ENCODE measurements around the gene TBCCD1. TPM values are rescaled to one million over a fixed set of nuclear protein-coding genes. Genes with fewer than 3 reads are reported as not detected.

TBCCD1 gene
- total and polyA plus RNA-seq, 2 experiments from 2014 or later = 5.8 to 16.7 TPM

DNA sequence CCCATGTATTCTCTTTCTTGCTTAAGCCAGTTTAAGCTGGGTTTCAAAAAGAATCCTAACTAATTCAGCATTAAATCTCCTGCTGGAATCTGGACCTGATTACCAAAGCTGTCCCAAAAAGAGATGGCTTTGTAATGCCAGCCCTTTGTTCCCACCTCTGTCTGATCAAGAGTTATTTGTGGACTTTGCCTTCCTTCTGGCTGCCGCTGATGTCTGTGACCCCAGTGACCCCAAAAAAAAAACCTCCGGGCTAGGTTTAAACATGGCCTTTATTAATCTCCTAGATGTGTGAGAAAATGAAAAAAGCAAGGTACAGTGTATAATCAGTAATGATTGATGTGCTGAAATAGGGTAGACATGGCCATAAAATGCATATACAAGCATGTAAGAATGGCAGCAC is 43.7 kb downstream of the TBCCD1 start:
- Histone ChIP-seq H4K20me1 (replicated peaks; ENCODE audit: insufficient read depth) (no peaks in the 10 kb centered on the region), H3K27ac (ENCODE audit: low read depth) (no peak overlapping the region), H3K79me2 (replicated peaks; ENCODE audit: insufficient read depth) (no peaks in the 10 kb centered on the region), H3K27me3 (ENCODE audit: insufficient read depth) (no peaks in the 10 kb centered on the region), H3K9me2 (ENCODE audit: insufficient read depth) (no peaks in the 10 kb centered on the region), H3K4me2 (no peak overlapping the region), H2AFZ (peak overlapping the region; percentile 32; the same call in 1 of the 2 replicates), H3K36me3 (ENCODE audit: insufficient read depth) (no peaks in the 10 kb centered on the region), H3K4me1 (ENCODE audit: insufficient read depth) (peaks cover 10% of the 10 kb centered on the region; the same call in 1 of the 2 replicates), H3F3A (replicated peaks; ENCODE audit: low read depth) (no peaks in the 10 kb centered on the region), H3K4me3 (no peak overlapping the region)
- no peak for TF ChIP-seq ZNF331 (CRISPR knock-in tag; IDR thresholded peaks at IDR 0.05; ENCODE audit: low read depth)
- no peak for TF ChIP-seq STAT1 (IDR thresholded peaks at IDR 0.05; ENCODE audit: unreplicated experiment)
- no peak for TF ChIP-seq ZNF114 (CRISPR knock-in tag; IDR thresholded peaks at IDR 0.05)
- no peak for TF ChIP-seq ZNF462 (CRISPR knock-in tag; IDR thresholded peaks at IDR 0.05)
- TF ChIP-seq, protein P1, sequence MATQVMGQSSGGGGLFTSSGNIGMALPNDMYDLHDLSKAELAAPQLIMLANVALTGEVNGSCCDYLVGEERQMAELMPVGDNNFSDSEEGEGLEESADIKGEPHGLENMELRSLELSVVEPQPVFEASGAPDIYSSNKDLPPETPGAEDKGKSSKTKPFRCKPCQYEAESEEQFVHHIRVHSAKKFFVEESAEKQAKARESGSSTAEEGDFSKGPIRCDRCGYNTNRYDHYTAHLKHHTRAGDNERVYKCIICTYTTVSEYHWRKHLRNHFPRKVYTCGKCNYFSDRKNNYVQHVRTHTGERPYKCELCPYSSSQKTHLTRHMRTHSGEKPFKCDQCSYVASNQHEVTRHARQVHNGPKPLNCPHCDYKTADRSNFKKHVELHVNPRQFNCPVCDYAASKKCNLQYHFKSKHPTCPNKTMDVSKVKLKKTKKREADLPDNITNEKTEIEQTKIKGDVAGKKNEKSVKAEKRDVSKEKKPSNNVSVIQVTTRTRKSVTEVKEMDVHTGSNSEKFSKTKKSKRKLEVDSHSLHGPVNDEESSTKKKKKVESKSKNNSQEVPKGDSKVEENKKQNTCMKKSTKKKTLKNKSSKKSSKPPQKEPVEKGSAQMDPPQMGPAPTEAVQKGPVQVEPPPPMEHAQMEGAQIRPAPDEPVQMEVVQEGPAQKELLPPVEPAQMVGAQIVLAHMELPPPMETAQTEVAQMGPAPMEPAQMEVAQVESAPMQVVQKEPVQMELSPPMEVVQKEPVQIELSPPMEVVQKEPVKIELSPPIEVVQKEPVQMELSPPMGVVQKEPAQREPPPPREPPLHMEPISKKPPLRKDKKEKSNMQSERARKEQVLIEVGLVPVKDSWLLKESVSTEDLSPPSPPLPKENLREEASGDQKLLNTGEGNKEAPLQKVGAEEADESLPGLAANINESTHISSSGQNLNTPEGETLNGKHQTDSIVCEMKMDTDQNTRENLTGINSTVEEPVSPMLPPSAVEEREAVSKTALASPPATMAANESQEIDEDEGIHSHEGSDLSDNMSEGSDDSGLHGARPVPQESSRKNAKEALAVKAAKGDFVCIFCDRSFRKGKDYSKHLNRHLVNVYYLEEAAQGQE (IDR thresholded peaks at IDR 0.05; ENCODE audit: unreplicated experiment) = no peak
- no peak for TF ChIP-seq NANOG (IDR thresholded peaks at IDR 0.05; ENCODE audit: borderline replicate concordance)
- TF ChIP-seq EZH2phosphoT487 (IDR thresholded peaks at IDR 0.05; ENCODE audit: unreplicated experiment) = no peak
- TF ChIP-seq JUNB (IDR thresholded peaks at IDR 0.05; ENCODE audit: unreplicated experiment) = no peak
- no peak for TF ChIP-seq ETS1 (IDR thresholded peaks at IDR 0.05)
- TF ChIP-seq, protein P2, sequence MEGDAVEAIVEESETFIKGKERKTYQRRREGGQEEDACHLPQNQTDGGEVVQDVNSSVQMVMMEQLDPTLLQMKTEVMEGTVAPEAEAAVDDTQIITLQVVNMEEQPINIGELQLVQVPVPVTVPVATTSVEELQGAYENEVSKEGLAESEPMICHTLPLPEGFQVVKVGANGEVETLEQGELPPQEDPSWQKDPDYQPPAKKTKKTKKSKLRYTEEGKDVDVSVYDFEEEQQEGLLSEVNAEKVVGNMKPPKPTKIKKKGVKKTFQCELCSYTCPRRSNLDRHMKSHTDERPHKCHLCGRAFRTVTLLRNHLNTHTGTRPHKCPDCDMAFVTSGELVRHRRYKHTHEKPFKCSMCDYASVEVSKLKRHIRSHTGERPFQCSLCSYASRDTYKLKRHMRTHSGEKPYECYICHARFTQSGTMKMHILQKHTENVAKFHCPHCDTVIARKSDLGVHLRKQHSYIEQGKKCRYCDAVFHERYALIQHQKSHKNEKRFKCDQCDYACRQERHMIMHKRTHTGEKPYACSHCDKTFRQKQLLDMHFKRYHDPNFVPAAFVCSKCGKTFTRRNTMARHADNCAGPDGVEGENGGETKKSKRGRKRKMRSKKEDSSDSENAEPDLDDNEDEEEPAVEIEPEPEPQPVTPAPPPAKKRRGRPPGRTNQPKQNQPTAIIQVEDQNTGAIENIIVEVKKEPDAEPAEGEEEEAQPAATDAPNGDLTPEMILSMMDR (conservative IDR thresholded peaks at IDR 0.05; ENCODE audit: low read depth in 2 of 2) = no peak
- TF ChIP-seq EZH2 (IDR thresholded peaks at IDR 0.05; ENCODE audit: low read depth, unreplicated experiment) = no peak
- no peak for TF ChIP-seq POLR2AphosphoS5 (IDR thresholded peaks at IDR 0.05; ENCODE audit: low read depth)
- no peak for TF ChIP-seq CREB1 (CRISPR knock-in tag; IDR thresholded peaks at IDR 0.05; ENCODE audit: low read depth)
- Mint-ChIP-seq H3K9me3 (no peaks in the 10 kb centered on the region), H3K4me1 (peaks cover 7% of the 10 kb centered on the region; the same call in 2 of the 3 replicates), H3K36me3 (ENCODE audit: low read depth) (no peaks in the 10 kb centered on the region), H3K4me3 (no peak overlapping the region), H3K27ac (no peak overlapping the region), H3K27me3 (ENCODE audit: insufficient read depth, low read depth, poor library complexity) (peaks cover 5% of the 10 kb centered on the region)
- ATAC-seq (no peak), DNase-seq (ENCODE audit: low spot score) (no peak)

All from GM23338 (cell line).